ENCODE data around the gene USP47.

GRCh38 chr11:11793073-11793472, 48.7 kb upstream of the USP47 start:
- TF ChIP-seq, protein P1, sequence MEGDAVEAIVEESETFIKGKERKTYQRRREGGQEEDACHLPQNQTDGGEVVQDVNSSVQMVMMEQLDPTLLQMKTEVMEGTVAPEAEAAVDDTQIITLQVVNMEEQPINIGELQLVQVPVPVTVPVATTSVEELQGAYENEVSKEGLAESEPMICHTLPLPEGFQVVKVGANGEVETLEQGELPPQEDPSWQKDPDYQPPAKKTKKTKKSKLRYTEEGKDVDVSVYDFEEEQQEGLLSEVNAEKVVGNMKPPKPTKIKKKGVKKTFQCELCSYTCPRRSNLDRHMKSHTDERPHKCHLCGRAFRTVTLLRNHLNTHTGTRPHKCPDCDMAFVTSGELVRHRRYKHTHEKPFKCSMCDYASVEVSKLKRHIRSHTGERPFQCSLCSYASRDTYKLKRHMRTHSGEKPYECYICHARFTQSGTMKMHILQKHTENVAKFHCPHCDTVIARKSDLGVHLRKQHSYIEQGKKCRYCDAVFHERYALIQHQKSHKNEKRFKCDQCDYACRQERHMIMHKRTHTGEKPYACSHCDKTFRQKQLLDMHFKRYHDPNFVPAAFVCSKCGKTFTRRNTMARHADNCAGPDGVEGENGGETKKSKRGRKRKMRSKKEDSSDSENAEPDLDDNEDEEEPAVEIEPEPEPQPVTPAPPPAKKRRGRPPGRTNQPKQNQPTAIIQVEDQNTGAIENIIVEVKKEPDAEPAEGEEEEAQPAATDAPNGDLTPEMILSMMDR (IDR thresholded peaks at IDR 0.05; ENCODE audit: low read depth, low read length), result no peak
- TF ChIP-seq, protein P2, sequence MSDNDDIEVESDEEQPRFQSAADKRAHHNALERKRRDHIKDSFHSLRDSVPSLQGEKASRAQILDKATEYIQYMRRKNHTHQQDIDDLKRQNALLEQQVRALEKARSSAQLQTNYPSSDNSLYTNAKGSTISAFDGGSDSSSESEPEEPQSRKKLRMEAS (IDR thresholded peaks at IDR 0.05; ENCODE audit: low read depth, low read length), result no peak
